Activated CD4-positive, alpha-beta T cell treated with anti-CD3 and anti-CD28 coated beads, Interleukin-2, amount 50 U/mL, for 4 hours (primary cell): ENCODE results near the gene VSIG10.

ENCODE experiments used
- DNase-seq, 2 experiments: peaks; one replicate each; pipeline ENCODE4 v3.0.0-alpha.2; 2020

Gene VSIG10

GRCh38 chr12:118059341-118060191 is 44.2 kb downstream of the VSIG10 start:
- no peak for DNase-seq

- no peak for DNase-seq
These were observed 44.9 kb downstream of the VSIG10 start for GRCh38 chr12:118058881-118059280.

GRCh38 chr12:118058227-118058626 is 45.6 kb downstream of the VSIG10 start:
- no peak for DNase-seq

GRCh38 chr12:118055865-118056773 is 47.7 kb downstream of the VSIG10 start:
- DNase-seq = no peak

GRCh38 chr12:118055144-118055557 is 48.7 kb downstream of the VSIG10 start:
- DNase-seq = peak; percentile 63 to 64

- no peak for DNase-seq
These were observed 50.5 kb downstream of the VSIG10 start for GRCh38 chr12:118053071-118053985.

- DNase-seq = no peak
These were observed 51.3 kb downstream of the VSIG10 start for GRCh38 chr12:118052324-118053070.

GRCh38 chr12:118050972-118051910 is 52.6 kb downstream of the VSIG10 start:
- DNase-seq = no peak

- DNase-seq = no peak
These were observed 57.4 kb downstream of the VSIG10 start for GRCh38 chr12:118046430-118046829.

GRCh38 chr12:118044577-118044976 is 59.2 kb downstream of the VSIG10 start:
- no peak for DNase-seq

GRCh38 chr12:118044075-118044474 is 59.7 kb downstream of the VSIG10 start:
- no peak for DNase-seq

- DNase-seq = no peak
These were observed 61.7 kb downstream of the VSIG10 start for GRCh38 chr12:118042091-118042490.

GRCh38 chr12:118038137-118038536 is 65.7 kb downstream of the VSIG10 start:
- DNase-seq = no peak

- no peak for DNase-seq
These were observed 67.0 kb downstream of the VSIG10 start for GRCh38 chr12:118036672-118037411.

- DNase-seq = no peak
These were observed 68.4 kb downstream of the VSIG10 start for GRCh38 chr12:118035190-118036041.

GRCh38 chr12:118034429-118035189 is 69.2 kb downstream of the VSIG10 start:
- no peak for DNase-seq

- no peak for DNase-seq
These were observed 69.9 kb downstream of the VSIG10 start for GRCh38 chr12:118033902-118034301.

GRCh38 chr12:118033323-118033722 is 70.5 kb downstream of the VSIG10 start:
- DNase-seq = no peak
